ENCODE measurements around the gene BCHE.

GRCh38 chr3:165770781-165771180 is 66.4 kb downstream of the BCHE start:
- no peak for TF ChIP-seq EZH2 (IDR thresholded peaks at IDR 0.05)
- no peak for TF ChIP-seq POLR2AphosphoS5 (IDR thresholded peaks at IDR 0.05; ENCODE audit: borderline replicate concordance, low read depth, low read length)

All from SK-N-MC (cell line).